Transverse colon (tissue), 4 donors: Measurements from ENCODE around the gene HOXB6. TPM values are rescaled to one million over a fixed set of nuclear protein-coding genes. Genes with fewer than 3 reads are reported as not detected.

Experiments
- DNase-seq: peaks from one replicate; pipeline ENCODE4 v3.0.0-alpha.2; 2019
- H3K27ac ChIP-seq, 4 donors: fragments of 200-600 bp; sonication (generic); 2 replicates each; pipeline ENCODE4 v1.5.1; 2016 to 2018; ENCODE audit warnings: inconsistent platforms in 4 of 4
- H3K27me3 ChIP-seq: fragments of 200-600 bp; sonication (generic); 2 replicates; pipeline ENCODE4 v1.5.1; 2017; ENCODE audit warnings: inconsistent platforms
- H3K36me3 ChIP-seq, 4 donors: fragments of 200-600 bp; sonication (generic); 2 replicates each; pipeline ENCODE4 v1.5.1; 2017 to 2019; ENCODE audit warnings: inconsistent platforms in 4 of 4
- H3K4me1 ChIP-seq, 4 donors: fragments of 200-600 bp; sonication (generic); 2 replicates each; pipeline ENCODE4 v1.5.1; 2017 to 2020; ENCODE audit warnings: inconsistent platforms in 4 of 4
- H3K4me3 ChIP-seq, 4 donors: fragments of 200-600 bp; sonication (generic); 1 replicate in 1 of 4; 2 replicates in 3 of 4; pipeline versions ENCODE4 v1.5.1 to v1.6.1; 2017 to 2019; ENCODE audit warnings: inconsistent platforms in 4 of 4
- H3K9me3 ChIP-seq, 2 donors: fragments of 200-600 bp; sonication (generic); 2 replicates each; pipeline ENCODE4 v1.5.1; 2017 to 2019; ENCODE audit warnings: inconsistent platforms in 2 of 2
- CTCF ChIP-seq, 5 experiments: fragments of 200-600 bp in 3 of 5; fragments of 450-650 bp in 2 of 5; sonication (generic) in 3 of 5; IDR thresholded peaks; 1 replicate in 2 of 5; 2 replicates in 3 of 5; pipeline ENCODE4 v1.5.1; 2016 to 2017; ENCODE audit warnings: antibody characterized with exemption in 5 of 5, inconsistent platforms in 3 of 5, mild to moderate bottlenecking in 2 of 5, moderate library complexity in 1 of 5
- EP300 ChIP-seq: sonication (generic); formaldehyde crosslinking; IDR thresholded peaks from one replicate; pipeline ENCODE4 v1.6.1; 2017; ENCODE audit warnings: antibody characterized with exemption, low read depth
- POLR2A ChIP-seq: fragments of 450-650 bp; IDR thresholded peaks from one replicate; pipeline ENCODE4 v1.6.1; 2016; ENCODE audit warnings: antibody characterized with exemption, mild to moderate bottlenecking, moderate library complexity
- POLR2AphosphoS5 ChIP-seq, 3 donors: sonication (generic); formaldehyde crosslinking; IDR thresholded peaks; one replicate each; pipeline ENCODE4 v1.6.1; 2016; ENCODE audit warnings: antibody characterized with exemption in 3 of 3
- whole genome bisulfite sequencing, 2 donors: methylation state at CpG; one replicate each; pipeline ENCODE4 v1.1.5; 2018; ENCODE audit warnings: low coverage in 1 of 2; 5-methylcytosine and 5-hydroxymethylcytosine counted together
- in situ Hi-C, 4 donors: fragments of 200-750 bp; cut with MboI; loops; one replicate each; pipeline versions ENCODE4 v1.15.0 to v1.15.1; 2017; ENCODE audit warnings: low sequenced_read_pairs in 3 of 4, low pct_ligation_motif_present in 1 of 4, low pct_unique_long_range_greater_than_20kb in 1 of 4
- intact Hi-C: fragments of 100-400 bp; cut with DNase I; formaldehyde crosslinking; loops from one replicate; pipeline ENCODE4 v1.15.1; 2023; ENCODE audit warnings: low total_unique reads
- total RNA-seq, 4 donors: library from RNA; depleted of rRNA; stranded (reverse); fragments of >200 nt; gene quantifications; one replicate each; pipeline ENCODE4 v1.1.0, GENCODE V29; 2016

The HOXB6 gene
- total RNA-seq, 4 donors from 2014 or later: 42.7 to 78.4 (median 62.5) TPM

- H3K36me3 ChIP-seq: no peaks in the 10 kb centered on the region
- H3K4me3 ChIP-seq: peak within 1 kb of the TSS in 3 of 4 donors; percentile 62 to 75 (median 70)
- 15 to 23% methylated on average over 30 to 41 of the region's 41 CpGs for WGBS, 2 donors
- no peak for DNase-seq
- H3K9me3 ChIP-seq: no peaks in the 10 kb centered on the region
- peaks cover 93% of the 10 kb centered on the region for H3K27me3 ChIP-seq
- peaks cover 0 to 77% (median 59%) of the 10 kb centered on the region in 4 donors for H3K4me1 ChIP-seq
- in situ Hi-C loops (no loop called here), intact Hi-C loops (loop anchor here (5.0 kb wide), 1 partner anchor 278 kb away; no protein-coding TSS in a partner anchor)
- TF ChIP-seq POLR2AphosphoS5 (IDR thresholded peaks at IDR 0.05) (peak in 1 of 3 donors; percentile 10), POLR2A (no peak)
- H3K27ac ChIP-seq: peak within 1 kb of the TSS; percentile 90 to 94 (median 92)
Measured at GRCh38 chr17:48615047-48615962, 10.5 kb upstream of the HOXB6 start, which contains the start of gene HOXB8. Gene HOXB8 (minus strand): TSS chr17:48615292. CDS start chr17:48614704, 588 bp downstream.

GRCh38 chr17:48613862-48614694, 9.3 kb upstream of the HOXB6 start:
- Histone ChIP-seq H3K4me3 (peak overlapping the region in 3 of 4 donors; percentile 62 to 75 (median 70)), H3K4me1 (peaks cover 0 to 75% (median 62%) of the 10 kb centered on the region in 4 donors), H3K27me3 (peaks cover 81% of the 10 kb centered on the region), H3K9me3 (no peaks in the 10 kb centered on the region), H3K27ac (peak overlapping the region; percentile 90 to 94 (median 92)), H3K36me3 (no peaks in the 10 kb centered on the region)
- in situ Hi-C loops: no loop called here
- TF ChIP-seq POLR2AphosphoS5 (IDR thresholded peaks at IDR 0.05) (peak in 1 of 3 donors; percentile 26), EP300 (no peak)
- intact Hi-C loops: no loop called here
- DNase-seq: no peak
- 6 to 14% methylated on average over 3 to 55 of the region's 55 CpGs for WGBS, 2 donors

- H3K36me3 ChIP-seq: no peaks in the 10 kb centered on the region
- DNase-seq: peak; percentile 49
- peaks cover 70% of the 10 kb centered on the region for H3K27me3 ChIP-seq
- in situ Hi-C loops (no loop called here), intact Hi-C loops (no loop called here)
- H3K27ac ChIP-seq: peak overlapping the region; percentile 90 to 94 (median 92)
- no peaks in the 10 kb centered on the region for H3K9me3 ChIP-seq
- H3K4me3 ChIP-seq: peak overlapping the region in 3 of 4 donors; percentile 62 to 75 (median 70)
- 4 to 17% methylated on average over 1 to 67 of the region's 67 CpGs for WGBS, 2 donors
- peaks cover 0 to 72% (median 53%) of the 10 kb centered on the region in 4 donors for H3K4me1 ChIP-seq
- TF ChIP-seq POLR2AphosphoS5 (IDR thresholded peaks at IDR 0.05) (no peak), EP300 (no peak), CTCF (IDR thresholded peaks at IDR 0.05) (peak in 3 of 5 experiments; percentile 21 to 29 (median 29)), POLR2A (no peak)
Measured at GRCh38 chr17:48612854-48613691, 8.3 kb upstream of the HOXB6 start.

- TF ChIP-seq EP300: no peak
- TF ChIP-seq POLR2AphosphoS5 (IDR thresholded peaks at IDR 0.05): no peak
- no peak for TF ChIP-seq CTCF (IDR thresholded peaks at IDR 0.05)
- TF ChIP-seq POLR2A: no peak
- DNase-seq: no peak
- Histone ChIP-seq H3K9me3 (no peaks in the 10 kb centered on the region), H3K27me3 (peaks cover 64% of the 10 kb centered on the region), H3K4me3 (peak overlapping the region in 3 of 4 donors; percentile 62 to 75 (median 70)), H3K4me1 (peaks cover 0 to 66% (median 47%) of the 10 kb centered on the region in 4 donors), H3K27ac (peak overlapping the region; percentile 90 to 94 (median 92)), H3K36me3 (no peaks in the 10 kb centered on the region)
- in situ Hi-C loops: no loop called here
- intact Hi-C loops: no loop called here
- WGBS, 2 donors: 5 to 7% methylated on average over 15 of the region's 15 CpGs
Measured at GRCh38 chr17:48612456-48612853, 7.7 kb upstream of the HOXB6 start.
